Measurements from ENCODE around the gene PHF20.

PHF20 gene

DNA sequence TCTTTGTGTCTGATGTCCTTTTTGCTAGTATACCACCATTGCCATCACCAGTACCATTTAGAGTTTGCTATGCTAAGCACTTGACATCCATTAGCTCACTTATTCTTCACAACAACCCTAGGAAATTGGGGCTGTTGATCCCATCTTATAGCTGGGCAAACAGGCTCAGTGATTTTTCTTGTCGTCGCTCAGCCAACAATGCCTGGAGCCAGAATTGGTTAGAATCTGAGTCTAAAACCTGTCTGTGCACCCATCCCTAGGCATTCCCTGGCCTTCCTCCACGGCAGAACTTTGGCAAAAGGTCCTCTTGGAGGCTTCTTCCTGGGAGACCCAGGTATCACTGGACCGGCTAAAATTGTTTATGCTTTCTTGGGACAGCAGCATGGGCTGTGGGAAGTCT is 20.9 kb downstream of the PHF20 start:
- Histone ChIP-seq H3K27ac (ENCODE audit: low read length) (peak overlapping the region; percentile 45), H3K36me3 (ENCODE audit: control insufficient read depth in 1 of 2, insufficient read depth in 2 of 2, low read length in 2 of 2) (no peaks in the 10 kb centered on the region), H3K4me3 (ENCODE audit: low read depth in 1 of 2, low read length in 2 of 2) (no peak overlapping the region), H3K9me3 (ENCODE audit: control insufficient read depth in 1 of 2, low read length in 2 of 2) (no peaks in the 10 kb centered on the region), H3K27me3 (ENCODE audit: low read depth, low read length) (no peaks in the 10 kb centered on the region), H3K4me1 (ENCODE audit: control insufficient read depth in 1 of 2, insufficient read depth in 2 of 2, low read length in 2 of 2) (peaks cover 0 to 5% of the 10 kb centered on the region in 2 donors)

DNA sequence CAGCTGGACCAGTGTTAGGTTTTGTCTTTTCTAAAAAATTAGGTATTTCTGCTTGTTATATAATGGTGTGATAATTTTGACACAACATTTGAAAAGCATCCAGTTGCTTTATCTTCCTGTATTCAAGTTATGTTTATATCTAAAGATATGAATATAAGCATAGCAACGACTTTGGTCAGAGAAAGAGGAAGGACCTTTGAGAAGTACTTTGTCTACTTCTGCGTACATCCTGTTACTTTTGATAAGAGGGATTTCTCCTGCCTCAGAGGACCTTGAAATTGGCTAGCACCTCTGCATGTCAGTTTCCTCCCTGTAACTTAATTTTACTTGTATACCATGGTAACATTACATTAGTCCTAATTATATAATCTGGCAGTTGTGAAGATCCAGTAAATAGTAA is 24.8 kb downstream of the PHF20 start:
- peak overlapping the region; percentile 33 for H3K27ac ChIP-seq (ENCODE audit: low read length)
- H3K4me1 ChIP-seq (ENCODE audit: control insufficient read depth in 1 of 2, insufficient read depth in 2 of 2, low read length in 2 of 2), result peaks cover 0 to 5% of the 10 kb centered on the region in 2 donors
- H3K36me3 ChIP-seq (ENCODE audit: control insufficient read depth in 1 of 2, insufficient read depth in 2 of 2, low read length in 2 of 2), result peaks cover under 1 to 12% of the 10 kb centered on the region in 2 donors
- no peaks in the 10 kb centered on the region for H3K9me3 ChIP-seq (ENCODE audit: control insufficient read depth in 1 of 2, low read length in 2 of 2)
- H3K4me3 ChIP-seq (ENCODE audit: low read depth in 1 of 2, low read length in 2 of 2), result no peak overlapping the region
- H3K27me3 ChIP-seq (ENCODE audit: low read depth, low read length), result no peaks in the 10 kb centered on the region

DNA sequence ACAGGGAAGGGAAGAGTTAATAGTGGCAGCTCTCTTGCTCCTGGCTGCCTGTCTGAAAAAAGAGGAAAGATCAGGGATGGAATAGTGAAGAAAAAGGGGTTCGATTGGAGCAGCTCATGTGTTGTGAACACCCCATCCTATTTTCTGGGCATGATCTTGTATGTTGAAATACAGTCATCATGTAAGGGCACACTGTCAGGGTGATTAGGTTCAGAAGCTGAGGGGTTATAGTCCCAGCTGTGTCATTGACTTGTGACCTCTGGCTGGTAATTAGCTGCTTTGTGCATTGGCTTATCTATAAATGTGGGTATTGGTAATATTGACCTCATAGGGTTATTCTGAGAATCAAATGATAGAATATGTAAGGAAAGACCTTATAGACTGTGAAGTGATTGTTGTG is 30.1 kb downstream of the PHF20 start:
- no peaks in the 10 kb centered on the region for H3K27me3 ChIP-seq (ENCODE audit: low read depth, low read length)
- peaks cover 10 to 16% of the 10 kb centered on the region in 2 donors for H3K36me3 ChIP-seq (ENCODE audit: control insufficient read depth in 1 of 2, insufficient read depth in 2 of 2, low read length in 2 of 2)
- no peak overlapping the region for H3K27ac ChIP-seq (ENCODE audit: low read length)
- H3K9me3 ChIP-seq (ENCODE audit: control insufficient read depth in 1 of 2, low read length in 2 of 2), result no peaks in the 10 kb centered on the region
- H3K4me1 ChIP-seq (ENCODE audit: control insufficient read depth in 1 of 2, insufficient read depth in 2 of 2, low read length in 2 of 2), result no peaks in the 10 kb centered on the region
- H3K4me3 ChIP-seq (ENCODE audit: low read depth in 1 of 2, low read length in 2 of 2), result no peak overlapping the region

DNA sequence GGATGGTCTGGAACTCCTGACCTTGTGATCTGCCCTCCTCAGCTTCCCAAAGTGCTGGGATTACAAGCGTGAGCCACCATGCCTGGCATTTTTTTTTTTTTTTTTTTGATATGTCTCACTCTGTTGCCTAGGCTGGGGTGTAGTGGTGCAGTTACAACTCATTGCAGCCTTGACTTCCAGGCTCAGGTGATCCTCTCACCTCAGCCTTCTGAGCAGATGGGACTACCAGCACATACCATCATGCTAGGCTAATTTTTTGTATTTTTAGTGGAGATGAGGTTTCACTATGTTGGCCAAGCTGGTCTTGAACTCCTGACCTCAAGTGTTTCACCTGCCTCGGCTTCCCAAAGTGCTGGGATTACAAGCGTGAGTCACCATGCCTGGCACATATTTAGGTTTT is 34.3 kb downstream of the PHF20 start:
- no peak overlapping the region for H3K27ac ChIP-seq (ENCODE audit: low read length)
- no peaks in the 10 kb centered on the region for H3K9me3 ChIP-seq (ENCODE audit: control insufficient read depth in 1 of 2, low read length in 2 of 2)
- H3K36me3 ChIP-seq (ENCODE audit: control insufficient read depth in 1 of 2, insufficient read depth in 2 of 2, low read length in 2 of 2), result peaks cover 9 to 10% of the 10 kb centered on the region in 2 donors
- no peaks in the 10 kb centered on the region for H3K27me3 ChIP-seq (ENCODE audit: low read depth, low read length)
- no peaks in the 10 kb centered on the region for H3K4me1 ChIP-seq (ENCODE audit: control insufficient read depth in 1 of 2, insufficient read depth in 2 of 2, low read length in 2 of 2)
- no peak overlapping the region for H3K4me3 ChIP-seq (ENCODE audit: low read depth in 1 of 2, low read length in 2 of 2)

DNA sequence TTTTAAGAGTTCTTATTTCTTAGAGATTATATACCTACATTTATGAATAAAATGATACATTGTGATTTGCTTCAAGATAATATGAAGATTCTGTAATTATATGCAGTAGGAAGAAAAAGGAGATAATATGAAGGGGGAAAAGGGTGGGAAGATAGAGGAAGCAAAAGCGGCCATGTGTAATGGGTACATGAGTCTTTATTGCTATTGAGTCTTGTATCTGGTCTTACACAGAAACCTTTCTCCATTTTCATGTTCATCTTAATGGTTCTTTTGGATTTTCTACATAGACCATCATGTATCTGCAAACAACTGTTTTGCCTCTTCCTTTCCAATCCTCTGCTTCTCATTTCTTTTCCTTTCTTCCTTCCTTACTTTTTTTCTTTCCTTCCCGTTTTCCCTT is 36.1 kb downstream of the PHF20 start:
- H3K4me3 ChIP-seq (ENCODE audit: low read depth in 1 of 2, low read length in 2 of 2), result no peak overlapping the region
- H3K9me3 ChIP-seq (ENCODE audit: control insufficient read depth in 1 of 2, low read length in 2 of 2), result no peaks in the 10 kb centered on the region
- H3K4me1 ChIP-seq (ENCODE audit: control insufficient read depth in 1 of 2, insufficient read depth in 2 of 2, low read length in 2 of 2), result no peaks in the 10 kb centered on the region
- no peaks in the 10 kb centered on the region for H3K36me3 ChIP-seq (ENCODE audit: control insufficient read depth in 1 of 2, insufficient read depth in 2 of 2, low read length in 2 of 2)
- no peak overlapping the region for H3K27ac ChIP-seq (ENCODE audit: low read length)
- no peaks in the 10 kb centered on the region for H3K27me3 ChIP-seq (ENCODE audit: low read depth, low read length)

DNA sequence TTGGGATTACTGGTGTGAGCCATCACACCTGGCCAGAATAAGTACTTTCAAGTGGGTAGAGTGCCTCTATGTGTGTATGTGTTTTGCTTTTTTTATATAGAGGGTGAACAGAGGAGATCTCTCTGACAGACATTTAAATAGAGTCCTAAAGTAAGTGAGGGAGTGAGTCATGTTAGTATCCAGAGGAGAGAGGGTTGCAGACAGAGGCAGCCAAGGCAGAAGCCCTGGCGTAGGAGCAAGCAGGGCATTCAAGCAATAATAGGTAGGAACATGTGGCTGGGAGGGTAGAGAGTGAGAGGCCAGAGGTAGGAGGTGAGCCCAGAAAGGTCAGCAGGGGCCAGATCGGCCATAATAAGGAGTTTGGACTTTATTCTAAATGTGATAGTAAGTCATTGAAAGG is 48.9 kb downstream of the PHF20 start:
- H3K9me3 ChIP-seq (ENCODE audit: control insufficient read depth in 1 of 2, low read length in 2 of 2), result no peaks in the 10 kb centered on the region
- no peak overlapping the region for H3K4me3 ChIP-seq (ENCODE audit: low read depth in 1 of 2, low read length in 2 of 2)
- peaks cover 0 to 4% of the 10 kb centered on the region in 2 donors for H3K36me3 ChIP-seq (ENCODE audit: control insufficient read depth in 1 of 2, insufficient read depth in 2 of 2, low read length in 2 of 2)
- H3K27me3 ChIP-seq (ENCODE audit: low read depth, low read length), result no peaks in the 10 kb centered on the region
- H3K4me1 ChIP-seq (ENCODE audit: control insufficient read depth in 1 of 2, insufficient read depth in 2 of 2, low read length in 2 of 2), result peaks cover 4 to 8% of the 10 kb centered on the region in 2 donors
- no peak overlapping the region for H3K27ac ChIP-seq (ENCODE audit: low read length)

DNA sequence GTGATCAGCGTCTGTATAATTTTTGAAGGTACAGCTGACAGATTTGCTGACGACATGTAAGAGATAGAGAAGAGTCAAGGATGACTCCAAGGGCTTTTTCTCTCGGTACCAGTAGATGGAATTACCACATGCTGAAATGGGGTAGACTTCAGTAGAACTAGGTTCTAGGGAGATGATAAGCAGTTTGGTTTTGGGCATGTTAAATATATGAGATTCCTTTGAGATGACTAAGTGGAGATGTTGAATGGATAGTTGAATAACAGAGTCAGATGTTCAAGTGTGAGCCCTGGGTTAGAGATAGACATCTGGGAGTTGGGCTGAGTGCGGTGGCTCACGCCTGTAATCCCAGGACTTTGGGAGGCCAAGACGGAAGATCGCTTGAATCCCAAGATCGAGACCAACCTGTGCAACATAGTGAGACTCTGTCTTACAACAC is 50.0 kb downstream of the PHF20 start:
- no peaks in the 10 kb centered on the region for H3K36me3 ChIP-seq (ENCODE audit: control insufficient read depth in 1 of 2, insufficient read depth in 2 of 2, low read length in 2 of 2)
- H3K27me3 ChIP-seq (ENCODE audit: low read depth, low read length), result no peaks in the 10 kb centered on the region
- peaks cover 4 to 8% of the 10 kb centered on the region in 2 donors for H3K4me1 ChIP-seq (ENCODE audit: control insufficient read depth in 1 of 2, insufficient read depth in 2 of 2, low read length in 2 of 2)
- no peaks in the 10 kb centered on the region for H3K9me3 ChIP-seq (ENCODE audit: control insufficient read depth in 1 of 2, low read length in 2 of 2)
- no peak overlapping the region for H3K27ac ChIP-seq (ENCODE audit: low read length)
- H3K4me3 ChIP-seq (ENCODE audit: low read depth in 1 of 2, low read length in 2 of 2), result no peak overlapping the region

DNA sequence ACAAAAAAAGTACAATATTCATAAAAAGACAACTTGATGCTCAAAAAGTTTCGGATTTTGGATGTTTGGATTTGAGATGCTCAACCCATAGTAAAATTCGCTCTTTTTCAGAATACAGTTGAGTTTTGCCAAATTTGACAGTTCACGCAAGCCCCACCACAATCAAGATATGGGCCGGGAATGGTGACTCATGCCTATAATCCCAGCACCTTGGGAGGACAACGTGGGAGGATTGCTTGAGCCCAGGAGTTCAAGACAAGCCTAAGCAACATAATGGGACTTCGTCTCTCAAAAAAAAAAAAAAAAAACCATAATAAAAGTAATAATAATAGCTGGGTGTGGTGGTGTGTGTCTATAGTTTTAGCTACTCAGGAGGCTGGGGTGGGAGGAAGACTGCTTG is 51.3 kb downstream of the PHF20 start:
- Histone ChIP-seq H3K4me3 (ENCODE audit: low read depth in 1 of 2, low read length in 2 of 2) (no peak overlapping the region), H3K27me3 (ENCODE audit: low read depth, low read length) (no peaks in the 10 kb centered on the region), H3K9me3 (ENCODE audit: control insufficient read depth in 1 of 2, low read length in 2 of 2) (no peaks in the 10 kb centered on the region), H3K27ac (ENCODE audit: low read length) (no peak overlapping the region), H3K36me3 (ENCODE audit: control insufficient read depth in 1 of 2, insufficient read depth in 2 of 2, low read length in 2 of 2) (no peaks in the 10 kb centered on the region), H3K4me1 (ENCODE audit: control insufficient read depth in 1 of 2, insufficient read depth in 2 of 2, low read length in 2 of 2) (peaks cover 4 to 8% of the 10 kb centered on the region in 2 donors)

DNA sequence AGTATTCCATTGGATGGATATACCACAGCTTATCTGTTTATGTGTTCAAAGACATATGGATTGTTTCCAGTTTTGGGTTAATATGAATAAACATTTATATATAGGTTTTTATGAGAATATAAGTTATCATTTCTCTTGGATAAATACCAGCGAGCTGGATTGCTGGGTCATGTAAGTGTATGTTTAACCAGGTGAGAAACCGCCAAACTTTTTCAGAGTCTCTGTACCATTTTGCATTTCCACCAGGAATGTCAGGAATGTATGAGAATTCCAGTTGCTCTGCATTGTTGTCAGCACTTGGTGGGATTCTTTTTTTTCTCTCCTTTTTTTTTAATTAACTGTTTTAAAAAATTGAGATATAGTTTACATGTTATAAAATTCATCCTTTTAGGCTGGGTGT is 52.1 kb downstream of the PHF20 start:
- Histone ChIP-seq H3K9me3 (ENCODE audit: control insufficient read depth in 1 of 2, low read length in 2 of 2) (no peaks in the 10 kb centered on the region), H3K4me3 (ENCODE audit: low read depth in 1 of 2, low read length in 2 of 2) (no peak overlapping the region), H3K36me3 (ENCODE audit: control insufficient read depth in 1 of 2, insufficient read depth in 2 of 2, low read length in 2 of 2) (no peaks in the 10 kb centered on the region), H3K27ac (ENCODE audit: low read length) (no peak overlapping the region), H3K27me3 (ENCODE audit: low read depth, low read length) (no peaks in the 10 kb centered on the region), H3K4me1 (ENCODE audit: control insufficient read depth in 1 of 2, insufficient read depth in 2 of 2, low read length in 2 of 2) (peaks cover 4 to 6% of the 10 kb centered on the region in 2 donors)

DNA sequence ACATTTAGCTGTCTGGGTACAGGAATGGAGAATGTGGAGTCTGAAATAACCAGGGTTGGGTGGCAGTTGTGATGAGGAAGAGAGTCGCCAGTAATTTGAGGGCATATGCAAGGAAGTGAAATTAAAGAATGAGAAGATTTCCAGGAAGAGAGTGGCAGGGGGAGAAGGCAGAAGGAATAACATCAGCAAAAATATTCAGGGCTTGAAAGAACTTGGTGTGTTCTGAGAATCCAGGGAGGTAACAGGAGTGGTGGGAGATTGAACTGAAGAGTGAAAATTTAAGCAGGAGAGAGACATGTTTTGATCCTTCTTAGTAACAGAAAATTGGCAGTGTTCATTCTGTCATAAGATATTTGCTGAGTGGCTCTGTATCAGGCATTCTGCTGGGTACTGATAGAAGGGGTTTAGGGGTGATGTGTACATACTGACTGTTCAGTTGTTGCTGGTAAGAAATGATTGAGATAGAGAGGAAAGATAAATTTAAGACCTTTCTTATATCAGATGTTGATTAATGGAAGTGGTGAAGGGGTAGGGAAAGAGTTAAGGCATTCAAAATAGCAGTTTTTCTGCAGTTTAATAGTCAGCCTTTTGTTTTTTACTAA is 54.7 kb downstream of the PHF20 start:
- no peak overlapping the region for H3K27ac ChIP-seq (ENCODE audit: low read length)
- no peaks in the 10 kb centered on the region for H3K9me3 ChIP-seq (ENCODE audit: control insufficient read depth in 1 of 2, low read length in 2 of 2)
- no peak overlapping the region for H3K4me3 ChIP-seq (ENCODE audit: low read depth in 1 of 2, low read length in 2 of 2)
- H3K27me3 ChIP-seq (ENCODE audit: low read depth, low read length), result no peaks in the 10 kb centered on the region
- no peaks in the 10 kb centered on the region for H3K36me3 ChIP-seq (ENCODE audit: control insufficient read depth in 1 of 2, insufficient read depth in 2 of 2, low read length in 2 of 2)
- no peaks in the 10 kb centered on the region for H3K4me1 ChIP-seq (ENCODE audit: control insufficient read depth in 1 of 2, insufficient read depth in 2 of 2, low read length in 2 of 2)

DNA sequence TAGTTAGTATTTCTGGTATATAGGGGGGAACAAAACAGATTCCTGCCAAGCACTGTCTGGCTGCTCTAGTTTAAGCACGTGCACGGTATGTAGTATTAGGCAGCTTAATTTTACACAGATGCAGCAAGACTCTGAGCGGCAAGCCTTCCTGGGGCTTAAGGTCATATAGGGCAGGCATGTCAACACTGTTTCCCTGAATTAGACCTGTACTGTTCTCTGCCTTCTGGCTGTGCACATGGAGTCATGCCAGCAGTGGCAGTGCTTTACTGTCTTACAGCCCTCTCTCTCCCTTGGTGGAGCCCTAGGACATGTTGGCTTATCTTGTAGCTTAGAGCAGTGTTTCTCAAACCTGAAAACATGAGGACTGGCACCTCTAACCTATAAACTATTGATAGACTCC is 56.6 kb downstream of the PHF20 start:
- H3K4me1 ChIP-seq (ENCODE audit: control insufficient read depth in 1 of 2, insufficient read depth in 2 of 2, low read length in 2 of 2), result no peaks in the 10 kb centered on the region
- no peaks in the 10 kb centered on the region for H3K9me3 ChIP-seq (ENCODE audit: control insufficient read depth in 1 of 2, low read length in 2 of 2)
- no peak overlapping the region for H3K27ac ChIP-seq (ENCODE audit: low read length)
- H3K27me3 ChIP-seq (ENCODE audit: low read depth, low read length), result no peaks in the 10 kb centered on the region
- H3K4me3 ChIP-seq (ENCODE audit: low read depth in 1 of 2, low read length in 2 of 2), result no peak overlapping the region
- no peaks in the 10 kb centered on the region for H3K36me3 ChIP-seq (ENCODE audit: control insufficient read depth in 1 of 2, insufficient read depth in 2 of 2, low read length in 2 of 2)

DNA sequence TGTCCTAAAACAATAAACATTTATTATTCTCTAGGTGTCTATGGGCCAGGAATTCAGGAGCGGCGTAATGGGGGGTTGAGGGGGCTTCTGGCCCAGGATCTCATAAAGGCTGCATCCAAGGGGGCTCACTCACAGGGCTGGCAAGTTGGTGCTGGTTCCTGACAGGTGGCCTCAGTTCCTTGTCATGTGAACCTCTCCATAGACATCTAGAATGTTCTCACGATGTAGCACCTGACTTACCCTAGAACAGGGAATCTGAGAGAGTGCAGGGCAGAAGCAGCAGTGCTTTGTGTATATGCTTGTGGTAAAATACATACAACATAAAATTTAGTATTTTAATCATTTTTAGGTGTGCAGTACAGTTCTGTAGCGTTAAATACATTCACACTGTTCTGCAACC is 57.1 kb downstream of the PHF20 start:
- Histone ChIP-seq H3K27me3 (ENCODE audit: low read depth, low read length) (no peaks in the 10 kb centered on the region), H3K4me3 (ENCODE audit: low read depth in 1 of 2, low read length in 2 of 2) (no peak overlapping the region), H3K27ac (ENCODE audit: low read length) (no peak overlapping the region), H3K9me3 (ENCODE audit: control insufficient read depth in 1 of 2, low read length in 2 of 2) (no peaks in the 10 kb centered on the region), H3K36me3 (ENCODE audit: control insufficient read depth in 1 of 2, insufficient read depth in 2 of 2, low read length in 2 of 2) (no peaks in the 10 kb centered on the region), H3K4me1 (ENCODE audit: control insufficient read depth in 1 of 2, insufficient read depth in 2 of 2, low read length in 2 of 2) (no peaks in the 10 kb centered on the region)
